Astrocyte (in vitro differentiated cells and primary cell): ENCODE data around the gene ZNF420. TPM values are rescaled to one million over a fixed set of nuclear protein-coding genes. Genes with fewer than 3 reads are reported as not detected.
"Not testable (repeated sequence)": the region's sequence is repeated elsewhere in the genome, so short reads cannot be mapped to it uniquely, and the experiment has no call there.

Experiments
- DNase-seq: peaks from one replicate; pipeline ENCODE4 v3.0.0-alpha.2; 2010; ENCODE audit warnings: low read depth
- FAIRE-seq: peaks from 2 replicates; lab custom pipeline; 2011; peaks lifted over from hg19 to GRCh38; lab: Jason Lieb, UNC
- H2AFZ ChIP-seq: 2 replicates; pipeline ENCODE4 v1.6.0; 2012; ENCODE audit warnings: low read depth, low read length, inconsistent platforms
- H3K27ac ChIP-seq: 2 replicates; pipeline ENCODE4 v1.5.1; 2011; ENCODE audit warnings: low read depth, low read length, inconsistent platforms
- H3K27me3 ChIP-seq: 2 replicates; pipeline ENCODE4 v1.6.0; 2011; ENCODE audit warnings: low read length, inconsistent platforms; ENCODE audit not compliant: insufficient read depth
- H3K36me3 ChIP-seq: 2 replicates; pipeline ENCODE4 v1.5.1; 2011; ENCODE audit warnings: low read length, inconsistent platforms; ENCODE audit not compliant: insufficient read depth
- H3K4me1 ChIP-seq: 2 replicates; pipeline ENCODE4 v1.5.1; 2011; ENCODE audit warnings: low read length, inconsistent platforms; ENCODE audit not compliant: insufficient read depth
- H3K4me2 ChIP-seq: 2 replicates; pipeline ENCODE4 v1.6.0; 2012; ENCODE audit warnings: low read length, inconsistent platforms
- H3K4me3 ChIP-seq: 2 replicates; pipeline ENCODE4 v1.5.1; 2011; ENCODE audit warnings: low read depth, mild to moderate bottlenecking, low read length, inconsistent platforms; ENCODE audit not compliant: insufficient read depth
- H3K79me2 ChIP-seq: 2 replicates; pipeline ENCODE4 v1.6.0; 2012; ENCODE audit warnings: mild to moderate bottlenecking, low read length, inconsistent platforms; ENCODE audit not compliant: insufficient read depth
- H3K9ac ChIP-seq: 2 replicates; pipeline ENCODE4 v1.6.0; 2012; ENCODE audit warnings: mild to moderate bottlenecking, low read length, inconsistent platforms
- H3K9me3 ChIP-seq: 2 replicates; pipeline ENCODE4 v1.5.1; 2012; ENCODE audit warnings: low read depth, mild to moderate bottlenecking, low read length, inconsistent platforms; ENCODE audit not compliant: insufficient read depth
- H4K20me1 ChIP-seq: 2 replicates; pipeline ENCODE4 v1.6.0; 2012; ENCODE audit warnings: low read length, inconsistent platforms; ENCODE audit not compliant: insufficient read depth
- H3K27ac Mint-ChIP-seq: one replicate; pipeline ENCODE4 v1.8.0; 2021; ENCODE audit warnings: mild to moderate bottlenecking, mixed read lengths; ENCODE audit not compliant: unreplicated experiment
- H3K27me3 Mint-ChIP-seq: one replicate; pipeline ENCODE4 v1.8.0; 2021; ENCODE audit warnings: low read depth, mixed read lengths; ENCODE audit not compliant: unreplicated experiment
- H3K36me3 Mint-ChIP-seq: one replicate; pipeline ENCODE4 v1.8.0; 2021; ENCODE audit warnings: low read depth, mixed read lengths; ENCODE audit not compliant: unreplicated experiment
- H3K4me1 Mint-ChIP-seq: one replicate; pipeline ENCODE4 v1.8.0; 2021; ENCODE audit warnings: low read depth, mixed read lengths; ENCODE audit not compliant: unreplicated experiment
- H3K4me3 Mint-ChIP-seq: one replicate; pipeline ENCODE4 v1.8.0; 2021; ENCODE audit warnings: mild to moderate bottlenecking, moderate library complexity, mixed read lengths; ENCODE audit not compliant: unreplicated experiment
- H3K9me3 Mint-ChIP-seq: one replicate; pipeline ENCODE4 v1.8.0; 2021; ENCODE audit warnings: mild to moderate bottlenecking, mixed read lengths; ENCODE audit not compliant: unreplicated experiment
- CTCF ChIP-seq: IDR thresholded peaks from 2 replicates; pipeline ENCODE4 v1.5.1; 2011; ENCODE audit warnings: low read depth, mild to moderate bottlenecking, inconsistent platforms, low read length, moderate library complexity; ENCODE audit not compliant: insufficient read depth
- EZH2 ChIP-seq: IDR thresholded peaks from 2 replicates; pipeline ENCODE4 v1.6.1; 2012; ENCODE audit warnings: mild to moderate bottlenecking, low read length, inconsistent platforms; ENCODE audit not compliant: insufficient read depth
- total RNA-seq: library from RNA; stranded (reverse); gene quantifications from 2 replicates; pipeline ENCODE4 v1.2.1, GENCODE V29; 2021

ZNF420 gene
- total RNA-seq, 1 donor from 2014 or later: 8.1 TPM

- DNase-seq (no peak), FAIRE-seq (no peak)
- no peaks in the 10 kb centered on the region for H3K36me3 ChIP-seq
- H4K20me1 ChIP-seq: no peaks in the 10 kb centered on the region
- H3K9ac ChIP-seq: no peak overlapping the region
- Mint-ChIP-seq H3K9me3 (peaks cover 56% of the 10 kb centered on the region), H3K27me3 (no peaks in the 10 kb centered on the region), H3K36me3 (peaks cover 6% of the 10 kb centered on the region), H3K27ac (no peak overlapping the region), H3K4me1 (no peaks in the 10 kb centered on the region), H3K4me3 (no peak overlapping the region)
- no peak overlapping the region for H3K4me3 ChIP-seq
- no peaks in the 10 kb centered on the region for H3K27me3 ChIP-seq
- H3K9me3 ChIP-seq: peaks cover 34% of the 10 kb centered on the region
- no peak overlapping the region for H3K27ac ChIP-seq
- no peaks in the 10 kb centered on the region for H3K79me2 ChIP-seq
- H3K4me1 ChIP-seq: no peaks in the 10 kb centered on the region
- H3K4me2 ChIP-seq: no peak overlapping the region
- TF ChIP-seq CTCF: no peak
- TF ChIP-seq EZH2: no peak
- no peak overlapping the region for H2AFZ ChIP-seq
Observed at GRCh38 chr19:37056776-37057175, 21.5 kb upstream of the ZNF420 start.

- Histone ChIP-seq H3K4me1 (no peaks in the 10 kb centered on the region), H3K79me2 (no peaks in the 10 kb centered on the region), H3K27ac (no peak overlapping the region), H4K20me1 (no peaks in the 10 kb centered on the region), H2AFZ (no peak overlapping the region), H3K4me2 (no peak overlapping the region), H3K9me3 (peaks cover 34% of the 10 kb centered on the region), H3K36me3 (no peaks in the 10 kb centered on the region), H3K4me3 (no peak overlapping the region), H3K9ac (no peak overlapping the region), H3K27me3 (no peaks in the 10 kb centered on the region)
- no peak for DNase-seq
- no peaks in the 10 kb centered on the region for H3K27me3 Mint-ChIP-seq
- H3K27ac Mint-ChIP-seq: no peak overlapping the region
- TF ChIP-seq CTCF: no peak
- no peak for TF ChIP-seq EZH2
- peaks cover 52% of the 10 kb centered on the region for H3K9me3 Mint-ChIP-seq
- peaks cover 6% of the 10 kb centered on the region for H3K36me3 Mint-ChIP-seq
- FAIRE-seq: no peak
- no peaks in the 10 kb centered on the region for H3K4me1 Mint-ChIP-seq
- no peak overlapping the region for H3K4me3 Mint-ChIP-seq
Observed at GRCh38 chr19:37059142-37059541, 19.1 kb upstream of the ZNF420 start.

GRCh38 chr19:37064886-37065285, 13.3 kb upstream of the ZNF420 start:
- not testable (repeated sequence) for H3K27me3 Mint-ChIP-seq, H2AFZ ChIP-seq, H3K36me3 ChIP-seq, FAIRE-seq, H3K4me1 Mint-ChIP-seq, H3K79me2 ChIP-seq, H3K4me2 ChIP-seq, H3K9me3 ChIP-seq, H3K4me1 ChIP-seq, H3K4me3 ChIP-seq, H3K27ac ChIP-seq, H3K4me3 Mint-ChIP-seq, H3K36me3 Mint-ChIP-seq, H3K27me3 ChIP-seq, H4K20me1 ChIP-seq, H3K9ac ChIP-seq
- Mint-ChIP-seq H3K27ac (peak overlapping the region; percentile 10), H3K9me3 (peaks cover 26% of the 10 kb centered on the region)
- DNase-seq: peak; percentile 20
